Measurements from ENCODE around the gene ILDR1. TPM values are rescaled to one million over a fixed set of nuclear protein-coding genes. Genes with fewer than 3 reads are reported as not detected.

Gene ILDR1
- total and polyA plus RNA-seq, 10 of the 15 experiments (the other 5 are each of a cell fraction or from before 2014, with no cell fraction given) = 1.3 to 12.0 (median 7.0) TPM

DNA sequence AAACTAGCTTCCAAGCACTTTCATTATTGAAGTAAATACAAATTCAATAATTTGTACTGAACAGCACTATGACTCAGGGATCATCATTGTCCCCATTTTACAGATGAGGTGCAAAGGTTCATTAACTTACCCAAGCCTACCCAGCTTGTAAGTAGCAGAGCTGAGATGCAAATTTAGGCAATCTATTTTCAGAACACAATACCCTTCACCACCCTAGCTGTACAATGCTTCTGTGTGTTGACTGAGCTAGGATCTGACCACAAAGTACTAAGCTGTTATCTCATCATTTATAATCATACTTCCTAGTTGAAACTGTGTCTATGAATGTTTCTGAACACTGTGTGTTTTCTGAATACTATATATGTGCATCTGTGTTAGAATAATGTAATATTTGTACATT lies 3.2 kb upstream of the ILDR1 start (continued):
- TF ChIP-seq, protein P1, sequence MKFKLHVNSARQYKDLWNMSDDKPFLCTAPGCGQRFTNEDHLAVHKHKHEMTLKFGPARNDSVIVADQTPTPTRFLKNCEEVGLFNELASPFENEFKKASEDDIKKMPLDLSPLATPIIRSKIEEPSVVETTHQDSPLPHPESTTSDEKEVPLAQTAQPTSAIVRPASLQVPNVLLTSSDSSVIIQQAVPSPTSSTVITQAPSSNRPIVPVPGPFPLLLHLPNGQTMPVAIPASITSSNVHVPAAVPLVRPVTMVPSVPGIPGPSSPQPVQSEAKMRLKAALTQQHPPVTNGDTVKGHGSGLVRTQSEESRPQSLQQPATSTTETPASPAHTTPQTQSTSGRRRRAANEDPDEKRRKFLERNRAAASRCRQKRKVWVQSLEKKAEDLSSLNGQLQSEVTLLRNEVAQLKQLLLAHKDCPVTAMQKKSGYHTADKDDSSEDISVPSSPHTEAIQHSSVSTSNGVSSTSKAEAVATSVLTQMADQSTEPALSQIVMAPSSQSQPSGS (IDR thresholded peaks at IDR 0.05; ENCODE audit: low read length) = peak; percentile 79
- TF ChIP-seq RUNX3 (IDR thresholded peaks at IDR 0.05; ENCODE audit: low read length) (peak; percentile 95), JUNB (IDR thresholded peaks at IDR 0.05) (peak; percentile 33; the same call in 1 of the 2 replicates), DPF2 (IDR thresholded peaks at IDR 0.05) (peak; percentile 34; the same call in 1 of the 2 replicates), STAT3 (IDR thresholded peaks at IDR 0.05; ENCODE audit: low read depth, low read length) (0 out of 2 replicates have a peak, but pooled peaks have one; percentile 31), ASH2L (IDR thresholded peaks at IDR 0.05; ENCODE audit: borderline replicate concordance, low read depth) (no peak), ZNF24 (IDR thresholded peaks at IDR 0.05) (peak; percentile 98), KAT2A (conservative IDR thresholded peaks at IDR 0.05; ENCODE audit: control insufficient read depth, low read depth, low read length) (no peak), PAX8 (IDR thresholded peaks at IDR 0.05) (no peak), GABPA (IDR thresholded peaks at IDR 0.05; ENCODE audit: low read depth) (no peak), POLR2AphosphoS2 (IDR thresholded peaks at IDR 0.05; ENCODE audit: low read depth, low read length) (no peak), RELA (IDR thresholded peaks at IDR 0.05; ENCODE audit: borderline replicate concordance, partially characterized antibody) (no peak), POLR2A (IDR thresholded peaks at IDR 0.05; ENCODE audit: low read depth, low read length) (no peak), KLF5 (IDR thresholded peaks at IDR 0.05; ENCODE audit: partially characterized antibody) (peak; percentile 50), ZNF207 (IDR thresholded peaks at IDR 0.05; ENCODE audit: borderline replicate concordance) (no peak)
- TF ChIP-seq, protein P2, sequence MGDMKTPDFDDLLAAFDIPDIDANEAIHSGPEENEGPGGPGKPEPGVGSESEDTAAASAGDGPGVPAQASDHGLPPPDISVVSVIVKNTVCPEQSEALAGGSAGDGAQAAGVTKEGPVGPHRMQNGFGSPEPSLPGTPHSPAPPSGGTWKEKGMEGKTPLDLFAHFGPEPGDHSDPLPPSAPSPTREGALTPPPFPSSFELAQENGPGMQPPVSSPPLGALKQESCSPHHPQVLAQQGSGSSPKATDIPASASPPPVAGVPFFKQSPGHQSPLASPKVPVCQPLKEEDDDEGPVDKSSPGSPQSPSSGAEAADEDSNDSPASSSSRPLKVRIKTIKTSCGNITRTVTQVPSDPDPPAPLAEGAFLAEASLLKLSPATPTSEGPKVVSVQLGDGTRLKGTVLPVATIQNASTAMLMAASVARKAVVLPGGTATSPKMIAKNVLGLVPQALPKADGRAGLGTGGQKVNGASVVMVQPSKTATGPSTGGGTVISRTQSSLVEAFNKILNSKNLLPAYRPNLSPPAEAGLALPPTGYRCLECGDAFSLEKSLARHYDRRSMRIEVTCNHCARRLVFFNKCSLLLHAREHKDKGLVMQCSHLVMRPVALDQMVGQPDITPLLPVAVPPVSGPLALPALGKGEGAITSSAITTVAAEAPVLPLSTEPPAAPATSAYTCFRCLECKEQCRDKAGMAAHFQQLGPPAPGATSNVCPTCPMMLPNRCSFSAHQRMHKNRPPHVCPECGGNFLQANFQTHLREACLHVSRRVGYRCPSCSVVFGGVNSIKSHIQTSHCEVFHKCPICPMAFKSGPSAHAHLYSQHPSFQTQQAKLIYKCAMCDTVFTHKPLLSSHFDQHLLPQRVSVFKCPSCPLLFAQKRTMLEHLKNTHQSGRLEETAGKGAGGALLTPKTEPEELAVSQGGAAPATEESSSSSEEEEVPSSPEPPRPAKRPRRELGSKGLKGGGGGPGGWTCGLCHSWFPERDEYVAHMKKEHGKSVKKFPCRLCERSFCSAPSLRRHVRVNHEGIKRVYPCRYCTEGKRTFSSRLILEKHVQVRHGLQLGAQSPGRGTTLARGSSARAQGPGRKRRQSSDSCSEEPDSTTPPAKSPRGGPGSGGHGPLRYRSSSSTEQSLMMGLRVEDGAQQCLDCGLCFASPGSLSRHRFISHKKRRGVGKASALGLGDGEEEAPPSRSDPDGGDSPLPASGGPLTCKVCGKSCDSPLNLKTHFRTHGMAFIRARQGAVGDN (IDR thresholded peaks at IDR 0.05) = no peak
- TF ChIP-seq, protein P3, sequence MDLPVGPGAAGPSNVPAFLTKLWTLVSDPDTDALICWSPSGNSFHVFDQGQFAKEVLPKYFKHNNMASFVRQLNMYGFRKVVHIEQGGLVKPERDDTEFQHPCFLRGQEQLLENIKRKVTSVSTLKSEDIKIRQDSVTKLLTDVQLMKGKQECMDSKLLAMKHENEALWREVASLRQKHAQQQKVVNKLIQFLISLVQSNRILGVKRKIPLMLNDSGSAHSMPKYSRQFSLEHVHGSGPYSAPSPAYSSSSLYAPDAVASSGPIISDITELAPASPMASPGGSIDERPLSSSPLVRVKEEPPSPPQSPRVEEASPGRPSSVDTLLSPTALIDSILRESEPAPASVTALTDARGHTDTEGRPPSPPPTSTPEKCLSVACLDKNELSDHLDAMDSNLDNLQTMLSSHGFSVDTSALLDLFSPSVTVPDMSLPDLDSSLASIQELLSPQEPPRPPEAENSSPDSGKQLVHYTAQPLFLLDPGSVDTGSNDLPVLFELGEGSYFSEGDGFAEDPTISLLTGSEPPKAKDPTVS (IDR thresholded peaks at IDR 0.05; ENCODE audit: low read depth, low read length) = no peak
- TF ChIP-seq, protein P4, sequence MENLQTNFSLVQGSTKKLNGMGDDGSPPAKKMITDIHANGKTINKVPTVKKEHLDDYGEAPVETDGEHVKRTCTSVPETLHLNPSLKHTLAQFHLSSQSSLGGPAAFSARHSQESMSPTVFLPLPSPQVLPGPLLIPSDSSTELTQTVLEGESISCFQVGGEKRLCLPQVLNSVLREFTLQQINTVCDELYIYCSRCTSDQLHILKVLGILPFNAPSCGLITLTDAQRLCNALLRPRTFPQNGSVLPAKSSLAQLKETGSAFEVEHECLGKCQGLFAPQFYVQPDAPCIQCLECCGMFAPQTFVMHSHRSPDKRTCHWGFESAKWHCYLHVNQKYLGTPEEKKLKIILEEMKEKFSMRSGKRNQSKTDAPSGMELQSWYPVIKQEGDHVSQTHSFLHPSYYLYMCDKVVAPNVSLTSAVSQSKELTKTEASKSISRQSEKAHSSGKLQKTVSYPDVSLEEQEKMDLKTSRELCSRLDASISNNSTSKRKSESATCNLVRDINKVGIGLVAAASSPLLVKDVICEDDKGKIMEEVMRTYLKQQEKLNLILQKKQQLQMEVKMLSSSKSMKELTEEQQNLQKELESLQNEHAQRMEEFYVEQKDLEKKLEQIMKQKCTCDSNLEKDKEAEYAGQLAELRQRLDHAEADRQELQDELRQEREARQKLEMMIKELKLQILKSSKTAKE (IDR thresholded peaks at IDR 0.05; ENCODE audit: low read depth, poor library complexity, severe bottlenecking) = peak; percentile 42
